Breast epithelium (tissue), 4 donors: ENCODE measurements around the gene IPO9. TPM values are rescaled to one million over a fixed set of nuclear protein-coding genes. Genes with fewer than 3 reads are reported as not detected.

Experiments
- DNase-seq, 2 donors: peaks; one replicate each; pipeline ENCODE4 v3.0.0-alpha.2; 2019; ENCODE audit warnings: low spot score in 2 of 2
- H3K27ac ChIP-seq, 2 donors: fragments of 200-600 bp; sonication (generic) in 1 of 2; one replicate each; pipeline ENCODE4 v1.5.1; 2016 to 2019; ENCODE audit warnings: mild to moderate bottlenecking in 1 of 2
- H3K27me3 ChIP-seq, 2 donors: fragments of 200-600 bp; sonication (generic) in 1 of 2; one replicate each; pipeline versions ENCODE4 v1.5.1 to v1.6.0; 2017 to 2019; ENCODE audit warnings: control low read depth in 1 of 2, mild to moderate bottlenecking in 1 of 2
- H3K36me3 ChIP-seq: fragments of 200-600 bp; one replicate; pipeline ENCODE4 v1.5.1; 2019
- H3K4me1 ChIP-seq, 2 donors: fragments of 200-600 bp; sonication (generic); one replicate each; pipeline ENCODE4 v1.5.1; 2016 to 2019; ENCODE audit warnings: control low read depth in 1 of 2
- H3K4me3 ChIP-seq, 3 donors: fragments of 200-600 bp; sonication (generic); 1 replicate in 2 of 3; 2 replicates in 1 of 3; pipeline ENCODE4 v1.5.1; 2016 to 2019; ENCODE audit warnings: mild to moderate bottlenecking in 3 of 3, moderate library complexity in 2 of 3
- H3K9me3 ChIP-seq, 2 donors: fragments of 200-600 bp; sonication (generic) in 1 of 2; one replicate each; pipeline ENCODE4 v1.5.1; 2016 to 2019; ENCODE audit warnings: control low read depth in 1 of 2
- POLR2A ChIP-seq: fragments of 450-650 bp; IDR thresholded peaks from one replicate; pipeline ENCODE4 v1.6.1; 2016; ENCODE audit warnings: antibody characterized with exemption, mild to moderate bottlenecking, moderate library complexity
- POLR2AphosphoS5 ChIP-seq, 3 donors: sonication (generic); formaldehyde crosslinking; IDR thresholded peaks; one replicate each; pipeline ENCODE4 v1.6.1; 2017; ENCODE audit warnings: antibody characterized with exemption in 3 of 3
- intact Hi-C: fragments of 100-400 bp; cut with DNase I; formaldehyde crosslinking; loops from one replicate; pipeline ENCODE4 v1.15.1; 2023; ENCODE audit warnings: low total_unique reads
- total RNA-seq, 3 donors: library from RNA; depleted of rRNA; stranded (reverse); fragments of >200 nt; gene quantifications; one replicate each; pipeline ENCODE4 v1.1.0, GENCODE V29; 2016
- TF ChIP-seq, protein P1 (sequence below), 3 donors: fragments of 450-650 bp; IDR thresholded peaks; one replicate each; pipeline ENCODE4 v1.5.1; 2016 to 2017; ENCODE audit warnings: antibody characterized with exemption in 3 of 3, mild to moderate bottlenecking in 3 of 3, moderate library complexity in 3 of 3

IPO9 gene
- 10 to 100 TPM; 15.2 to 21.3 (median 18.1) TPM for total RNA-seq

DNA sequence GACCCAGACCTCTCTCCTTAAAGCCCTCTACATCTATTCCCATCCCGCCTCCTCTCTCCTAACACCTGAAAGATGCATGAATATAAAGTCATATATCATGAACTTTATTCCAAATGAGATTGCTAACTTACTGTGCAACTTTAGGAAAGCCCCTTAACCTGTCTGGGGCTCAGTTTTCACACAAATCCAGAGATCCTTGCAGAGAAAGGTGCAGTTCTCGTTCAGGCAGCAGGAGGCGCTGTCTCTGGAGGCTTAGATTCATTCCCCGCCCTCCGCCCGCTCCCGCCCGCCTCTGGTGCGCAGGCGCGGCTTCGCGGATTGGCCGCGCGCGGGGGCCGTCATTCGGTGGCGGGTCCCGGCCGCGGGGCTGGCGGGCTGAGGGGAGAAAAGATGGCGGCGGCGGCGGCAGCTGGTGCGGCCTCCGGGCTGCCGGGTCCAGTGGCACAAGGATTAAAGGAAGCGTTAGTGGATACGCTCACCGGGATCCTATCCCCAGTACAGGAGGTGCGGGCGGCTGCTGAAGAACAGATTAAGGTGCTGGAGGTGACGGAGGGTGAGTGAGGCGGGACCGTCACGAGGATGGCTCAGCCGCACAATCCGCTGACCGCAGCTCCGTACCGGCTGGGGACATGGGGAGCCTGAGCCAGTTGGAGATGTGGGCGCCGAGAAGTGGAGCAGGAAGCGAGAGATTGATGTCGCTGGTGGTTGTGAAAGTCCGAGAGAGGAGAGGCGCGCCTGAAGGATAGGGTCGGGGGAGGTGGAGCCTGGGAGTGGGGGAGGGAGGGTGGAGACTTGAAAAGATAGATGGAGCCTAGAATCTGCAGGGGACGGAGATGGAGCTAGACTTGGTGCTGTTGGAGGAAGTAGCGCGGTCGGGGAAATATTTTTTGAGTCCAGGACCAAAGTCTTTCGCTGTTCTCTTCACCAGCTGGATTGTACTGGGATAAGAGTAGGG is at the start of gene IPO9:
TSS of gene IPO9 (plus strand) at position 338 of the 955 bp plus-strand sequence. CDS start at position 391, 53 bp downstream.
- intact Hi-C loops: no loop called here
- TF ChIP-seq POLR2AphosphoS5 (IDR thresholded peaks at IDR 0.05) (peak; percentile 63 to 81 (median 67)), POLR2A (peak; percentile 30)
- TF ChIP-seq, protein P1, sequence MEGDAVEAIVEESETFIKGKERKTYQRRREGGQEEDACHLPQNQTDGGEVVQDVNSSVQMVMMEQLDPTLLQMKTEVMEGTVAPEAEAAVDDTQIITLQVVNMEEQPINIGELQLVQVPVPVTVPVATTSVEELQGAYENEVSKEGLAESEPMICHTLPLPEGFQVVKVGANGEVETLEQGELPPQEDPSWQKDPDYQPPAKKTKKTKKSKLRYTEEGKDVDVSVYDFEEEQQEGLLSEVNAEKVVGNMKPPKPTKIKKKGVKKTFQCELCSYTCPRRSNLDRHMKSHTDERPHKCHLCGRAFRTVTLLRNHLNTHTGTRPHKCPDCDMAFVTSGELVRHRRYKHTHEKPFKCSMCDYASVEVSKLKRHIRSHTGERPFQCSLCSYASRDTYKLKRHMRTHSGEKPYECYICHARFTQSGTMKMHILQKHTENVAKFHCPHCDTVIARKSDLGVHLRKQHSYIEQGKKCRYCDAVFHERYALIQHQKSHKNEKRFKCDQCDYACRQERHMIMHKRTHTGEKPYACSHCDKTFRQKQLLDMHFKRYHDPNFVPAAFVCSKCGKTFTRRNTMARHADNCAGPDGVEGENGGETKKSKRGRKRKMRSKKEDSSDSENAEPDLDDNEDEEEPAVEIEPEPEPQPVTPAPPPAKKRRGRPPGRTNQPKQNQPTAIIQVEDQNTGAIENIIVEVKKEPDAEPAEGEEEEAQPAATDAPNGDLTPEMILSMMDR (IDR thresholded peaks at IDR 0.05): peak; percentile 81 to 93 (median 85)
- Histone ChIP-seq H3K4me1 (peaks cover 0 to 9% of the 10 kb centered on the region in 2 donors), H3K27me3 (no peaks in the 10 kb centered on the region), H3K4me3 (peak within 1 kb of the TSS; percentile 73 to 95 (median 84)), H3K36me3 (no peaks in the 10 kb centered on the region), H3K27ac (peak within 1 kb of the TSS; percentile 96 to 97), H3K9me3 (no peaks in the 10 kb centered on the region)
- peak; percentile 92 to 94 for DNase-seq

DNA sequence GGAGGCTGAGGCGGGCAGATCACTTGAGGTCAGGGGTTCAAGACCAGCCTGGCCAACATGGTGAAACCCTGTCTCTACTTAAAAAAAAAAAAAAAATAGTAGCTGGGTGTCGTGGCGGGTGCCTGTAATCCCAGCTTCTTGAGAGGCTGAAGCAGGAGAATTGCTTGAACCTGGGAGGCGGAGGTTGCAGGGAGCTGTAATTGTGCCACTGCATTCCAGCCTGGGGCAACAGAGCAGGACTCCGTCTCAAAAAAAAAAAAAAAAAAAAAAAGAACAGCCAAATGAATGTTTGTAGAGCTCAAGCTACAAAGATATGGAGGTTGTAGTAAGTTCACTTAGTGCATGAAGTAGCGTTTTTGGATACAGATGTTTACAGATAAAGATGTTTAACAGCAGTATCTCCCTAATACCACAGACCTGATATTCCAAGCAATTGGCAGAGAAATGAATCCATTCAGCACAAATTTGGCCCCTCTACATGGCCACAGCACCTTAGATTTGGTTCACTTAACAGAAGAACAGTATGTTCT is 49.5 kb upstream of the IPO9 start:
- H3K4me3 ChIP-seq: no peak overlapping the region
- DNase-seq: no peak
- no peaks in the 10 kb centered on the region for H3K9me3 ChIP-seq
- TF ChIP-seq, protein P1 (IDR thresholded peaks at IDR 0.05): no peak
- TF ChIP-seq POLR2AphosphoS5 (IDR thresholded peaks at IDR 0.05) (no peak), POLR2A (no peak)
- H3K36me3 ChIP-seq: no peaks in the 10 kb centered on the region
- intact Hi-C loops: no loop called here
- H3K27me3 ChIP-seq: no peaks in the 10 kb centered on the region
- H3K4me1 ChIP-seq: peaks cover 0 to 8% of the 10 kb centered on the region in 2 donors
- H3K27ac ChIP-seq: no peak overlapping the region

DNA sequence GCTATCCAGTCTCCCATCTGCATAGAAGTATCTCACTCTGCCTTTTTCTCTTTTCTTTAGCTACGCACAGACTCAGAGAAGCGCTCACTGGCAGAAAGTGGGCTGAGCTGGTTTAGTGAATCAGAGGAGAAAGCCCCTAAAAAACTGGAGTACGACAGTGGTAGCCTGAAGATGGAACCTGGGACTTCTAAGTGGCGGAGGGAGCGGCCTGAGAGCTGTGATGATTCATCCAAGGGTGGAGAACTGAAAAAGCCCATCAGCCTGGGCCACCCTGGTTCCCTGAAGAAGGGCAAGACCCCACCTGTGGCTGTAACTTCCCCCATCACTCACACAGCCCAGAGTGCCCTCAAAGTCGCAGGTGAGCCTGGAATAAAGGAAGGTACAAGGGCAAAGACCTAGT is 48.0 kb upstream of the IPO9 start:
- no peaks in the 10 kb centered on the region for H3K36me3 ChIP-seq
- intact Hi-C loops: loop anchor here (1.0 kb wide), 1 partner anchor 21 kb away; no protein-coding TSS in a partner anchor
- TF ChIP-seq POLR2A (no peak), POLR2AphosphoS5 (IDR thresholded peaks at IDR 0.05) (no peak)
- TF ChIP-seq, protein P1 (IDR thresholded peaks at IDR 0.05): no peak
- H3K27ac ChIP-seq: no peak overlapping the region
- H3K9me3 ChIP-seq: no peaks in the 10 kb centered on the region
- H3K4me1 ChIP-seq: peaks cover 0 to 8% of the 10 kb centered on the region in 2 donors
- H3K27me3 ChIP-seq: no peaks in the 10 kb centered on the region
- no peak overlapping the region for H3K4me3 ChIP-seq
- no peak for DNase-seq

DNA sequence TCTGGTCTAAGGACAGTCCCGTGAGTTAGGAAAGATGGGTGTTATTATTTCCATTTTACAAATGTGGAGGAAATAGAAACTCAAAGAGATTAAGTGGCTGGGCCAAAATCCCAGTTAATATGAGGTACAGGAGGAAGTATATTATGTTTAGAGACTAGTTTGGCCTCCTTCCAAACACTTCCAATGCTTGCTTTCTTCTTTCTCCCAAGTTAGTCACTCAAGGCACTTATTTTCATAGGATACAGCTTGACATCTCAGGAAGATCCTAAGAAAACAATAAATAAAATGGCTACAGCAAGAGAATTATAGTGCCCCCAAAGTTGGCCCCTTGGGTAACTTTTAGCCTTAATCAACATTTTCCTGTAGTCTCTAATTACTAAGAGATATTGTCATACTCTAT is 47.5 kb upstream of the IPO9 start:
- Histone ChIP-seq H3K27ac (no peak overlapping the region), H3K36me3 (no peaks in the 10 kb centered on the region), H3K4me3 (no peak overlapping the region), H3K27me3 (no peaks in the 10 kb centered on the region), H3K9me3 (no peaks in the 10 kb centered on the region), H3K4me1 (peaks cover 0 to 8% of the 10 kb centered on the region in 2 donors)
- intact Hi-C loops: no loop called here
- no peak for DNase-seq
- TF ChIP-seq, protein P1 (IDR thresholded peaks at IDR 0.05): no peak
- TF ChIP-seq POLR2AphosphoS5 (IDR thresholded peaks at IDR 0.05) (no peak), POLR2A (no peak)

DNA sequence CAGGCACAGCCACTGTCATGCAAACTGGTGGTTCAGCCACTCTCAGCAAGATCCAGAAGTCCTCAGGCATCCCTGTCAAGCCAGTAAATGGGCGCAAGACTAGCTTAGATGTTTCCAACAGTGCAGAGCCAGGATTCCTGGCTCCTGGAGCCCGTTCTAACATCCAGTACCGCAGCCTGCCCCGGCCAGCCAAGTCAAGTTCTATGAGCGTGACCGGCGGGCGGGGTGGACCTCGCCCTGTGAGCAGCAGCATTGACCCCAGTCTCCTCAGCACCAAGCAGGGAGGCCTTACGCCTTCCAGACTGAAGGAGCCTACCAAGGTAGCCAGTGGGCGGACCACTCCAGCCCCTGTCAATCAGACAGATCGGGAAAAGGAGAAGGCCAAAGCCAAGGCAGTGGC is 46.6 kb upstream of the IPO9 start:
- intact Hi-C loops: no loop called here
- no peak overlapping the region for H3K27ac ChIP-seq
- no peaks in the 10 kb centered on the region for H3K36me3 ChIP-seq

More for the DNA sequence above, 46.6 kb upstream of the IPO9 start:
- TF ChIP-seq POLR2AphosphoS5 (IDR thresholded peaks at IDR 0.05): no peak
- TF ChIP-seq, protein P1 (IDR thresholded peaks at IDR 0.05): no peak
- no peak for TF ChIP-seq POLR2A
- H3K9me3 ChIP-seq: no peaks in the 10 kb centered on the region
- no peaks in the 10 kb centered on the region for H3K27me3 ChIP-seq
- peaks cover 0 to 8% of the 10 kb centered on the region in 2 donors for H3K4me1 ChIP-seq
- no peak for DNase-seq
- H3K4me3 ChIP-seq: no peak overlapping the region
